HG02943 (cell line): Measurements from ENCODE around the gene SNAP23.

Source experiments
- ATAC-seq: cut with Tn5 transposase; IDR thresholded peaks from one replicate; pipeline ENCODE4 v1.9.1; 2021; ENCODE audit warnings: mild to moderate bottlenecking, low read depth, moderate library complexity; ENCODE audit not compliant: unreplicated experiment

Gene SNAP23

DNA sequence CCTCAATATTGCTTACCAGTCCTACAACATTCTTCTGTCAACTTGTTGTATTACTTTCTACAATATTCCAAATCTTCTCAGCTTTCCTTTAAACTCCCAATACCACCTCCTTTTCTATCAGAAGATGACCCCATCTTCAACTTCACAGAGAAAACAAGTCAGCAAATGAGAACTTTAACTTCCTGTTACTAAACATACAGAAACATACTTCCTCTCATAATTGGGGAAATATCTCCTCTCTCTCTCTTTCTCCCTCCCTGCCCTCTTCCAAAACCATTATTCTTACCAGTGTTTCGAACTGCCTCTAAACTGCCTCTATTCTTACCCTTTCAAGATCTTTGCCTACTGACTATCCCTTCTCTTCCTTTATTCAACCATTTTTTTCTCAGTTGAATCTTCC is 1.8 kb upstream of the SNAP23 start:
- ATAC-seq, result no peak

DNA sequence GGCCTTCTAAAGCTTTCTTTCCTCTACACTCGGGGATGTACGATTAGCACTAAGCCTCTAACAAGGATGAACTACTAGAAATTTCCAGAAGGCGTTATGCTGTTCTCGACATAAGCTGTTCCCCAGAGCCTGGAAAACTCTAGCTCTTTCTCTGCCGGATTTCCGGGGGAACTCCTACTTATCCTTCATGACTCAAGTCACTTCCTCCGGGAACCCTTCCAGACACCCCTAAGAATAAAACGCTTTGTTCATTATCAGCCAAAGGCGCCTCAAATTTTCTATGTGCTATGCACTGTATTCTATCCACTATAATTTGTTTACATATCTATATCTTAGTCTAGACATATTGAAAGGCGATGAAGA is 455 bp upstream of the SNAP23 start:
- no peak for ATAC-seq

DNA sequence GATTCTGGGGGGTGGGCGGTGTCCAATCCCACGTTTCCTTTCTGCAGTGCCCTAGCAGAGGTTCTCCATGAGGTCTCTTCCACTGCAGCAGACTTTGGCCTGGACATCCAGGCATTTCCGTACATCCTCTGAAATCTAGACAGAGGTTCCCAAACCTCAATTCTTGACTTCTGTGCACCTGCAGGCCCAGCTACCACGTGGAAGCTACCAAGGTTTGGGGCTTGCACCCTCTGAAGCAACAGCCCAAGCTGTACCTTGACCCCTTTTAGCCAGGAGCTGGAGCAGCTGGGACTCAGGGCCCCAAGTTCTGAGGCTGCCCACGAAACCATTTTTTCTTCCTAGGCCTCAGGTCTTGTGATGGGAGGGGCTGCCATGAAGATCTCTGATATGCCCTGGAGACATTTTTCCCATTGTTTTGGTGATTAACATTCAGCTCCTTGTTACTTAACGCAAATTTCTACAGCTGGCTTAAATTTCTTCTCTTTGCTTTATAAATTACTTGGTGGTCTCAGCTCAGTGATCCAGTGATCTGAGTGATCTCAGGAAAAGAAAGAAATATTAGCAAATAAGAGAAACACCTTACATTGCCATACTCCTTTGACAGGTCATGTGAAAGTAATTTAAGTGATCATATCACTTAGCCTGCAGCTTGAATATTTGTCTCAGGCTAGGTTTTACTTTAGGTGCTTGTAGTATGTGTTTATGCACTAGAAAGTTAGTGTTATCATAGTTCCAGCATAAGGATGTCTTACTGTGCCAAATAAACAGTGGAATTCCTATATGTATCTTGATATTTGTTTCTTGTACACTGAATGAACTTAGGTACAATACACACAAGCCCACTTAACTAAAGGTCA is 3.0 kb downstream of the SNAP23 start:
- no peak for ATAC-seq

DNA sequence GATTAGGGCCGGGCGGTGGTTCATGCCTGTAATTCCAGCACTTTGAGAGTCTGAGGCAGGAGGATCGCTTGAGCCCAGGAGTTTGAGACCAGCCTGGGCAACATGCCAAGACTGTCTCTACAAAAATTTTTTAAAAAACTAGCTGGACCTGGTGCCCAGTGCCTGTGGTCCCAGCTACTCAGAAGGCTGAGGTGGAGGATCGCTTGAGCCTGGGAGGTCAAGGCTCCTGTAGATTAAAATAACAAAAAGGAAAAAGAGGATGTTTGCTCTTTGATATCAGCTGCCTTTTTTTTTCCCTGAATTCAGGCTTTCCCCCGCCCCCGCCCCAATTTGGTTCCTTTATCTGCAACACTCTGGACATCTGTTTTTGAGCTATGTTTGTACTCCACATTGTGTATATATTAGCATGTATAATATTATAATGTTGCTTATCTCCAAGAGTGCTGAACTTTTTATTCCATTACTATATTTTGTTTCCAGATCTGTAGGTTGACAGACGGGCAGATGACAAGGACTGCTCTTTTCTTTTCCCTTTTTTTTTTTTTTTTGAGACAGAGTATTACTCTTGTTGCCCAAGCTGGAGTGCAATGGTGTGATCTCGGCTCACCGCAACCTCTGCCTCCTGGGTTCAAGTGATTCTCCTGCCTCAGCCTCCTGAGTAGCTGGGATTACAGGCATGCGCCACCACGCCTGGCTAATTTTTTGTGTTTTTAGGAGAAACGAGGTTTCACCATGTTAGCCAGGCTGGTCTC is 4.6 kb downstream of the SNAP23 start:
- ATAC-seq, result no peak

DNA sequence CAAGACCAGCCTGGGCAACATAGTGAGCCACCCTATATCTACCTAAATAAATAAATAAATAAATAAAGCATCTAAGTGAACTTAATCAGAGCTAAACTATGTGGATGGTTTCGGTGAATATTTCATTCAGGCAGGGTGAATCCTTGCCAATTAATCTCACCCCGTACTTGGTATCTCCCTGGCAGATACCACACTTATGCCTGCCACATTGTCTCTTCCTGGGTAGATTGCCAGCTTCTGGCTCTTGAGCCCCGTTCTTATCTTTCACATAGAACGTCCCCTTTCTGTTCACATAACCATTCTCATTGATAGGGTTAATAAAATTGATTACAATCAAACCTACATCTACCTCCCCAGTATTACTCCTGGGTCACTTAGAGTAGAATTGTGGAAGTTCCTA is 7.0 kb downstream of the SNAP23 start:
- ATAC-seq, result no peak

DNA sequence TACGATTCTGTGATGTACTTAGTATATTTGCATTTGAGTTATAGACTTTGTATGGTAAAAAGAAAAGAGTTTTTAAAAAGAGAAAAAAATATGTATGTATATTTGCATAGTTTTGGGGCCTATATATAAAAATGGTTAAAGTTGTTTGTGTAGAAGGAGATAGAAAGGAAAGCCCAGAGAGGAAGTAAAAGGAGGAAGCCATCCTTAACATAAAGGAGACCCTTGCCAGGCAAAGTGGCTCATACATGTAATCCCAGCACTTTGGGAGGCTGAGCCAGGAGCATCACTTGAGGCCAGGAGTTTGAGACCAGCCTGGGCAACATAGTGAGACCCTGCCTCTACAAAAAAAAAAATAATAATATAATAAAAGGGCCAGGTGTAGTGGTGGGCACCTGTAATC is 8.4 kb downstream of the SNAP23 start:
- no peak for ATAC-seq

DNA sequence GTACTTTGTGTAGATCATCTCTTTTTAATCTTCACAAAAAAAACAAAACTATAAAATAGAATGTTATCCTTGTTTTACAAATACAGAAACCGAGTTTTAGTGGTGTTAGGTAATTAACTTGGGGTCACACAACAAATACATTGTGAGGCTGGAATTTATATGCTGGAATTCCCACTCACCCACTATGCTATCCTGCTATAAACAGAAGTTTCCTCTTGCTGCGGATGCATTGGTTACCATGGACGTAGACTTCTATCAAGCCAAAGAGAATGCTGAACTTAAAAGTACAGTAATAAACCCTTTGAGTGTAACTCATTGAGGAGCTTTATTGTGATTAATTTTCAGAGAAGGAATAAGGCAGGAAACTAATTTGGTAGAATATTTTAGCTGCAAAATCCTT is 9.2 kb downstream of the SNAP23 start:
- no peak for ATAC-seq

DNA sequence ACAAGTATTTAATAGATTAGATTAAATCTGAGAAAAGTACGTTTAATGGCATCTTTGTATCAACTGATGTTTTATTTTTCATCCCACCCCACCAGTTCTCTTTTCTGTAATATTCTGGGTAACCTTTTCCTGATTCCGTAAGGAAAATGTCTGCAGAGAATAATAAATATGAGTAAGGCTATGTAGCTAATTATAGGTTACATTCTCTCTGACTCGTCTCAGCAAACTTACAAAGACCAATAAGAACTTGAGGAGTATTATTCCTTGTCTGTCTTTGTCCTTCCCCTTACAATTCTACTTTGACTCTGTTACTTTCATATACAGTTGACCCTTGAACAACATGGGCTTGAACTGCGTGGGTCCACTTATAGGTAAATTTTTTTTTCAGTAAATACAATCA is 12.1 kb downstream of the SNAP23 start:
- ATAC-seq, result no peak

DNA sequence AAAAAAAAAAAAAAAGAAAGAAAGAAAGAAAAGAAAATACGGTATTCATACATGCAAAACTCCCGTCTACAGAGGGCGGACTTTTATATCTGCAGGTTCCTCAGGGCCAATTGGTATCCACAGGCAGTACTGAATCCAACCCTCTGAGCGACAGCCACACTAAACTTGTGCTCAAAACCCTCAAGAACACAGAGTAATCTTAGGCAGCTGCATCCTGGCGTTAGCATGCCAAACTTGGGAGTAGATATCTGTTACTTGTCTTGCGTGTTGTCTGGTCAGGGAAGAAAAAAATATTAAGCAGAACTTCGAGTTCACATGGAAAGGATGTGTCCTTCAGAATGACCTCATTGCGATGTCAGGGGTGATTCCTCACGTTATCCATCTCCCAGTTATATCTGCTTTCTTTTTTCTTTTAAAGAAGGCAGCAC is 12.8 kb downstream of the SNAP23 start:
- no peak for ATAC-seq

DNA sequence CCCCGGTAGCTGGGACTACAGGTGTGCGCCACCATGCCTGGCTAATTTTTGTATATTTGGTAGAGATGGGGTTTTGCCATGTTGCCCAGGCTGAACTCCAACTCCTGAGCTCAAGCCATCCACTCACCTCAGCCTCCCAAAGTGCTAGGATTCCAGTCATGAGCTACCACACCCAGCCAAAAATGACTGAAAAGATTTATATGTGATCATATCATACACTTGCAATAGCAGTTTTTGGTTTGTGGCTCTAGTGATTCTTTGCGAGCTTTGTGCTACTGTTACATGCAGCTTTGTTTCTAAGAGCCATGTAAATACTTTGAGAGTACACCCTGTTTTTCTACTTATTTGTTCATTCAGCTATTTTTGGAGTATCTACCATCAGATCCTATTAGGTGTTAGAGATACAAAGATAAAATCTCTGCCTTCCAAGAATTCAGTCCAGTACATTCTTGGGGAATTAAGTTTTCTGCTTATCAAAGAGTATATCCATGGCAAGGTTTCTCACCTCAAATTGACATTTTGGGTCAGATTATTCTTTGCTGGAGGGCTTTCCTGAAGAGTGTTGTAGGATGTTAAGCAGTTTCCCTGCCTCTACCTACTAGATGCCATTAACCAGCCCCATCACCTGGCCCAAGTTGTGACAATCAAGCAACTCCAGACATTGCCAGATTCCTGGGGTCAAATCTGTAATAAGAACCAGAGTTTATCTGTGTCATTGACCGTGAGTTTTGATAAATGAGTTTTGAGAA is 15.0 kb downstream of the SNAP23 start:
- no peak for ATAC-seq

DNA sequence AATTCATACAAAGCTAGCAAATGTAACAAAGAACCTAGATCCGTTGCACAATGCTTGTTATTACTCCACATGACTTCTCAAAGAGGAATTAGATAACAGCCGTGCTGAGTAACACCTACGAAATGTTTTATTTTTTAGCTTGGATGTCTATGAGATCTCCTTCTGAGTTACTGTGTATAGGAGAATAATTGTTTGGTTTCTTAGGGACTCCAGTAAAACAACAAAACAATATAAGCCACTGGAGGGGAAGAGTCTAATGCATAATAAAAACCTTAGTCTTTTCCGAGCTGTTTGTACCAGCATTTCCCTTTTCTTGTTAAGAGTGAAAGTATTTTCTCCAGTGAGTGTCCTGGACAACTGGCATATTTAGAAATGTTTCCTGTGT is 15.6 kb downstream of the SNAP23 start:
- no peak for ATAC-seq

DNA sequence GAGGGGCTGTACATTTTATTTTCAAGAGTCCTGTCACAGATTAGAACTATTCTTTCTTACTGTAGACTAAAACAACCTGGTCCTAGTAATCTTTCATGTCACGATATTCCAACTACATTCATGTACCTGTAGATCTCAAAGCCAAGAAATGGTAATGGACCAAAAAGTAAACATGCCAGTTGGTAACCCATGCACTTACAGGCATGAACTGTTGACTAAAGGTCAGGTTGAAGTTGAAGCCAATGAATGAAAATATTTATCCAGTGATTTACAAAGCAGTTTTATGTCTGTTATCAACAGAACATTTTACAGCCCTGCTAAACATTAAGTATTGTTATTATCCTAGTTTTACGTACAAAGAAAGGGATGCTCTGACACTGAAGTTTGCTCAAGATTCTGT is 27.9 kb downstream of the SNAP23 start:
- ATAC-seq, result no peak

DNA sequence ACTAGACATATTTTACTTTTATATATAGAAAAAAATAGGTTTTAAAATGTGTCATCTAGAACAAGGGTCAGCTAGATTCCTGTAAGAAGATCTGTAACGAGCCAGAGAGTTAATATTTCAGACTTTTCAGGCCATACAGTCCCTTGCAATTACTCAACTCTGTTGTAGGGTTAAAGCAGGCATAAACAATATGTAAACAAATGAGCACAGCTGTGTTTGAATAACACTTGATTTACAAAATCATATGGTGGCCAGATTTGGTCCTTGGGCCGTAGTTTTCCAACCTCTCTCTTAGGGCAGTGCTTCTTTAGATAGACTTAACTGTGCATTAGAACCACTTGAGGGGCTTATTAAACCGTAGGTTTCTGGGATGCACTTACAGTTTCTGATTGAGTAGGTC is 33.5 kb downstream of the SNAP23 start:
- no peak for ATAC-seq

DNA sequence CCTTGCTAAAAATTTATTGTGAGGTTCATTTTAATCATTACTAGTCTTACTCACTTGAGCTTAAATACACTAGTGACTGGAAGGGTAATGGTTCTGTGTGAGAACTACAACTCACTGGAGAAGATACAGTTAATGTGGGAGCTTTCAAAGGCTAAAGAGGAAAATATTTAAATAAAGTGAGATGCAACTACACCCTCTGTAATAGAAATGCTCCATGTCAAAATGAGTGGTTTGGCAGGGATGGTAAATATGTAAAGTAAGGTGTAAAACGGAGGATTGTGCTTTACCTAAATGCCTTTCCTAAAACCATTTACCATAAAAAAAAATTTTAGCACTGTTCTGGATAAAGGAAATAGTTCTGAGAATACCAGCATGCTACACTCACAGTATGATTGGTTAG is 37.8 kb downstream of the SNAP23 start:
- no peak for ATAC-seq

DNA sequence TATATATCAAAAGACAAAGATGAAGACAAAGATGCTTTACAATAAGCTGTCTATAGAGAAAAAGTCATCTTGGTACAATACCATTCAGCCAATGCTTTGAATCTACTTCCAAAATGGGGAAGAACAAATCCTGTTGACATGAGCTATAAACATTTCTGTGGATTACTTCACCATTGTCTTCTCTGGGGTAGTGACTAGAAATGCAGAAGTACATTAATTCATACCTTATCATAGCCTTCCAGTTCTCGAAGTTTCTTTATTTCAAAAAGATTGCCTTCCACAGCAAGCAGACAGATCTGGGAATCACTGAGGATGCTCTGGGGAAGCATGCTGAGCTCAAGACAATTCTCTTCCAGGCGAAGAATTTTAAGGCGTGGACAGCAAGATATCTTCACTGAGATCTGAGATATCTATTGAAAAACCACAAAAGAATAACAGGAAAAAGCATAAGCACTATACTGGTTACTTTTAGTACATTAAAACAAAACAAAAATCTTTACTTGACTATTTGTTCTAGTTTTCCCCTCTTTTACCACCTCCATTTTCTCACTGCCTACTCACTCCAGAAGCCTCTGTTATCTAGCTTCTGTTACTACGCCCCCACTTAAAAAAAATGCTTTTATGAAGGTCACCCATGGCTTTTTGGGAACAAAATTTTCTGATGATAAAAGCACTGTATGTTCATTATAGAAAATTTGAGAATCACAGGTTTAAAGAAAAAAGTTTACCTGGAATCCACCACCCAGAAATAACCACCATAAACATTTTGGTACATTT is 49.6 kb downstream of the SNAP23 start:
- no peak for ATAC-seq

DNA sequence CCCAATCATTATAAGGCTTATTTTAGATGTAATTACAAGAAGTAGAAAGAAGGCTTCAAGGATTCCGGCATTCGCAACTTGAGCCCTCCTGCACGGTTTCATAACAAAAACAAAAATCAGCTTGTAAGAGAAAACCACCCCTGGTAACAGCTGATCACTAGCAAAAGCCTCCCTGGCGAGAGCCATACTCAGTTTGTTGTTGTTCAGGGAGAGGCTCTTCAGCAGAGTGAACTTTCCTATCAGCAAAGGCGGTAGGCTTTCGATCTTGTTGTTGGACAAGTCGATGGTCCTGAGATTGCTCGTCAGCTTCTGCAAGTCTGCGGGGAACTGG is 52.4 kb downstream of the SNAP23 start:
- ATAC-seq, result no peak

DNA sequence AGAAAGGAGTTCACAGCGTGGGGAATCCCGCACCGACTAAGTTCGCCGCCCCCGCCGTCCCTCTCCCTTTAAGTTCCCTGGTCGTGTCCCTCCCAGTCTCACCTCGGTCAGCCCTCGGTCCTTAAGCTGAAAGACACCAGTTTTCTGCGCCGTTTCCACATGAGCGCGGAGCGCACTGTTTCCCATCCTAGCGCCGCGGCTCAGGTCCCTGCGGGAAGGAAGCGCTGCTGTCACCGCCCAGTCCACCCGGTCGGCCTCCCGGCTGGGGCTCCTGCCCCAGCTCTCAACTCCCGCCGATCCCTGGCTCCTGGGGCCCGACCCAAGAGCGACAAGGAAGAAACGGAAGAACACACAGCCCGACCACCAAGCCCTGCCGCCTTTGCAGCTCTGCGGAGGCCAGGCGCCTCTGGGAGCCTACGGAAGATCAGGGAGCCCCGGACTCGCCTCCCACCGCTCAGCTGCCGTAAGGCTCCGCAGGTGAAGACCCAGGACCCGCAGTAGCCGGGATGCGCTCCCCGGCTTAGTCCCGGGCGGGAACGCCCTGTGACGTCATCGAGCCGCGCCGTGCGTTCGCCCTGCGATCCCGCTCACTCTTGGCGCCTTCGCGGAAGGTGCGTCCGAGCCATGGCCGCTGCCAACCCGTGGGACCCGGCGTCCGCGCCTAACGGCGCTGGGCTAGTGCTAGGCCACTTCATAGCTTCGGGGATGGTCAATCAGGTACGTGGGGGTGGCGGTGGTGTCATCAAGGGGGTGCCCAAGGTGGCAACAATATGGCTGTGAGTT is 53.0 kb downstream of the SNAP23 start, which contains the start of the genes HAUS2 and LRRC57:
Gene HAUS2, plus strand, starts transcription at position 590 of the 783 bp plus-strand sequence. Its CDS starts 35 bp downstream, at position 625.
Gene LRRC57, minus strand, starts transcription at position 545 of the 783 bp plus-strand sequence. Its CDS starts 359 bp downstream, at position 186.
- peak; percentile 74 for ATAC-seq

DNA sequence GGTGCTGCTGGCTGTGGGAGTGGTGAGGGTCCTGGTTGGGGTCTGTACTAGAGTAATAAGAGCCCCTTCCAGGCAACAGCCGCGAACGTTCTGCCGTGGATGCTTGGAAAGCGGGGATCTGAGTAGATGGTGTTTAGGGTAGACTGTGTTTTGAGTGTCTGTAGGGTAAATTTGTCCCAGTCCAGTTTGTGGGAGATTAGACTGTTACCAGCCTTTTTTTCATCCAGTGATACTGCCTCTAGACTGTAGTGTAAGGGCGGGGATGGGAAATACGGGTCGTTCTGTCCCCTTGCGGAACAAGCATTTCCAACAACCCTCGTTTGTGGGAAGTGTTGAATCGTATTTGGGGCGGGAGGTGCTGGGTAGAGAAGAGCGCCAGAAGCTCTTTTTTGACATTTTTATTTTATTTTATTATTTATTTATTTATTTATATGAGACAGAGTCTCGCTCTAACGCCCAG is 53.6 kb downstream of the SNAP23 start:
- peak; percentile 39 for ATAC-seq

DNA sequence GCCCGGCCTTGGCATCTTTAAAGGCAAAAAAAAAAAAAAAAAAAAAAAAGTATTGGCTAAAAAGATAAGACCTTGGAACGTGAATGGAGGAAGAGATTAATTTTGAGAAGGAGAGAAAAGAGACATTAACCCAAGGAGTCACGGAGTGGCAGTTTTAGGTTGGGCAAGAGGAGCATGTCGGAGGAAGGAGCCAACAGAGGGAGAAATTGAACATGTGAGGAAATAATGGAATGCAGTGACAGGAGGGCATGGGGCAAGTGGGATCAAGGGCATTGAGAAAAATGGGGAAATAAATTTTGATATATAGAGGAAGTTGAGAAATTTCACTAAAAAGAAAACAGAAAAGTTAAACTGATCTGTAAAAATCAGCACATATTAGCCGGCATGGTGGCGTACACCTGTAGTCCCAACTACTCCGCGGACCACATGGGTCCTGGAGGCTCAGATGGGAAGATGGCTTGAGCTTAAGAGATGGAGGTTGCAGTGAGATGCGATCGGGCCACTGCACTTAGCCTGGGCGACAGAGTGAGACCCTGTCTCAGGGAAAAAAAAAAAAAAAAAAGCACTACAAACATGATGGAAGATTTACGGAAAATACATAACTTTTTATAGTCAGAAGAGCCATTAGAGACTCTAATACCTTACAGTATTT is 54.4 kb downstream of the SNAP23 start:
- no peak for ATAC-seq
